Limb (tissue), 2 donors: ENCODE measurements around the gene DEDD.

Experiments used
- DNase-seq, 2 donors: peaks; one replicate each; pipeline ENCODE4 v3.0.0-alpha.2; 2016; ENCODE audit errors: extremely low spot score in 2 of 2

Gene DEDD

GRCh38 chr1:161163793-161164192, 31.3 kb upstream of the DEDD start:
- no peak for DNase-seq

- no peak for DNase-seq
These were observed 30.3 kb upstream of the DEDD start for GRCh38 chr1:161162806-161163205.

- DNase-seq: no peak
These were observed 29.6 kb upstream of the DEDD start for GRCh38 chr1:161162052-161162451.

GRCh38 chr1:161161652-161162051, 29.2 kb upstream of the DEDD start:
- no peak for DNase-seq

- no peak for DNase-seq
These were observed 28.2 kb upstream of the DEDD start for GRCh38 chr1:161160671-161161145.

- DNase-seq: no peak
These were observed 27.4 kb upstream of the DEDD start for GRCh38 chr1:161159913-161160243.

- peak; percentile 95 to 96 for DNase-seq
These were observed 26.8 kb upstream of the DEDD start, which contains the start of gene USP21 for GRCh38 chr1:161159087-161159912. USP21 (plus strand) TSS chr1:161159500; CDS start chr1:161160641, 1,141 bp downstream.

- no peak for DNase-seq
These were observed 26.0 kb upstream of the DEDD start for GRCh38 chr1:161158316-161159010.

GRCh38 chr1:161157867-161158266, 25.4 kb upstream of the DEDD start:
- DNase-seq: no peak

- peak; percentile 87 to 91 for DNase-seq
These were observed 21.3 kb upstream of the DEDD start, which contains the start of gene UFC1 for GRCh38 chr1:161153682-161154337. UFC1 (plus strand) TSS chr1:161153978; CDS start chr1:161153998, 20 bp downstream.

GRCh38 chr1:161153176-161153575, 20.7 kb upstream of the DEDD start:
- DNase-seq: no peak

- no peak for DNase-seq
These were observed 13.4 kb upstream of the DEDD start for GRCh38 chr1:161145832-161146231.

- DNase-seq: no peak
These were observed 8.4 kb upstream of the DEDD start for GRCh38 chr1:161140755-161141400.

GRCh38 chr1:161139766-161140165, 7.3 kb upstream of the DEDD start:
- DNase-seq: peak in 1 of 2 donors; percentile 26

GRCh38 chr1:161138431-161138830, 6.0 kb upstream of the DEDD start:
- no peak for DNase-seq

- DNase-seq: no peak
These were observed 5.4 kb upstream of the DEDD start for GRCh38 chr1:161137881-161138280.

- DNase-seq: no peak
These were observed 813 bp upstream of the DEDD start for GRCh38 chr1:161133220-161133740.

- peak in 1 of 2 donors; percentile 19 for DNase-seq
These were observed 701 bp downstream of the DEDD start for GRCh38 chr1:161131523-161132409.

- DNase-seq: no peak
These were observed 2.2 kb downstream of the DEDD start for GRCh38 chr1:161130266-161130665.
